HEK293 (cell line): Measurements from ENCODE around the gene LRRC32.

Experiments used
- CTCF ChIA-PET: fragments of 350-600 bp; formaldehyde crosslinking; extraction: SDS; loops from one replicate; lab custom pipeline; 2021; ENCODE audit warnings: antibody characterized with exemption; lab: Yijun Ruan, JAX
- POLR2A ChIA-PET: fragments of 300-600 bp; formaldehyde crosslinking; extraction: SDS; loops from one replicate; lab custom pipeline; 2020; ENCODE audit warnings: antibody characterized with exemption, inconsistent platforms; lab: Yijun Ruan, JAX
- H3K27ac ChIP-seq: fragments of 200-500 bp; sonication (Bioruptor generic); 2 replicates; pipeline ENCODE4 v1.5.1; 2014; ENCODE audit warnings: low read depth, low read length, control low read depth, inconsistent platforms; ENCODE audit errors: extremely low read depth
- H3K36me3 ChIP-seq, 2 experiments: fragments of 200-500 bp in 1 of 2; sonication (Bioruptor generic) in 1 of 2; 1 replicate in 1 of 2; 2 replicates in 1 of 2; pipeline ENCODE4 v1.5.1; 2014 to 2017; ENCODE audit warnings: inconsistent platforms in 2 of 2, low read length in 2 of 2; ENCODE audit not compliant: control insufficient read depth in 2 of 2, insufficient read depth in 1 of 2
- H3K4me1 ChIP-seq: fragments of 200-500 bp; sonication (Bioruptor generic); 2 replicates; pipeline ENCODE4 v1.5.1; 2014; ENCODE audit warnings: mild to moderate bottlenecking, low read length, inconsistent platforms; ENCODE audit not compliant: control insufficient read depth, insufficient read depth
- H3K4me3 ChIP-seq: 2 replicates; pipeline ENCODE4 v1.5.1; 2011; ENCODE audit warnings: low read depth, mild to moderate bottlenecking, control low read depth, low read length, moderate library complexity
- H3K9me3 ChIP-seq: fragments of 200-500 bp; sonication (Bioruptor generic); 2 replicates; pipeline ENCODE4 v1.5.1; 2014; ENCODE audit warnings: low read depth, low read length, inconsistent platforms; ENCODE audit not compliant: control insufficient read depth, insufficient read depth
- ELK4 ChIP-seq: IDR thresholded peaks from 2 replicates; pipeline ENCODE4 v1.6.1; 2011; ENCODE audit warnings: mild to moderate bottlenecking, low read depth, low read length, borderline replicate concordance
- IKZF3 ChIP-seq: fragments of 450-650 bp; IDR thresholded peaks from 2 replicates; pipeline ENCODE4 v1.5.0; 2018; ENCODE audit warnings: missing biosample characterization, mild to moderate bottlenecking, missing genetic modification characterization, moderate library complexity
- KLF16 ChIP-seq: fragments of 450-650 bp; formaldehyde crosslinking; IDR thresholded peaks from 2 replicates; pipeline ENCODE4 v1.5.1; 2017; ENCODE audit warnings: missing biosample characterization, missing genetic modification characterization
- MEIS1 ChIP-seq: sonication (generic); formaldehyde crosslinking; IDR thresholded peaks from 2 replicates; pipeline ENCODE4 v1.8.1; 2022; ENCODE audit warnings: missing genetic modification reagents, mild to moderate bottlenecking, borderline replicate concordance
- MYNN ChIP-seq: fragments of 450-650 bp; formaldehyde crosslinking; IDR thresholded peaks from 2 replicates; pipeline ENCODE4 v1.5.1; 2016; ENCODE audit warnings: missing biosample characterization, missing genetic modification characterization, borderline replicate concordance
- OSR2 ChIP-seq: fragments of 450-650 bp; formaldehyde crosslinking; IDR thresholded peaks from 2 replicates; pipeline ENCODE4 v1.5.1; 2016; ENCODE audit warnings: missing biosample characterization, missing genetic modification characterization
- PRDM4 ChIP-seq: fragments of 450-650 bp; formaldehyde crosslinking; IDR thresholded peaks from 2 replicates; pipeline ENCODE4 v1.5.1; 2017; ENCODE audit warnings: missing biosample characterization, missing genetic modification characterization
- SP7 ChIP-seq: fragments of 450-650 bp; formaldehyde crosslinking; IDR thresholded peaks from 2 replicates; pipeline ENCODE4 v1.5.1; 2016; ENCODE audit warnings: missing biosample characterization, missing genetic modification characterization
- ZFP69B ChIP-seq: fragments of 450-650 bp; formaldehyde crosslinking; IDR thresholded peaks from 2 replicates; pipeline ENCODE4 v1.5.1; 2016; ENCODE audit warnings: missing biosample characterization, missing genetic modification characterization
- ZNF10 ChIP-seq: fragments of 450-650 bp; formaldehyde crosslinking; IDR thresholded peaks from 2 replicates; pipeline ENCODE4 v1.5.1; 2017; ENCODE audit warnings: missing biosample characterization, missing genetic modification characterization
- ZNF112 ChIP-seq: fragments of 450-650 bp; formaldehyde crosslinking; IDR thresholded peaks from 2 replicates; pipeline ENCODE4 v1.5.0; 2017; ENCODE audit warnings: missing biosample characterization, missing genetic modification characterization
- ZNF114 ChIP-seq: fragments of 450-650 bp; formaldehyde crosslinking; IDR thresholded peaks from 2 replicates; pipeline ENCODE4 v1.5.0; 2017; ENCODE audit warnings: missing biosample characterization, missing genetic modification characterization
- ZNF140 ChIP-seq: fragments of 450-650 bp; formaldehyde crosslinking; IDR thresholded peaks from 2 replicates; pipeline ENCODE4 v1.5.1; 2016; ENCODE audit warnings: missing biosample characterization, missing genetic modification characterization
- ZNF175 ChIP-seq: fragments of 450-650 bp; formaldehyde crosslinking; IDR thresholded peaks from 2 replicates; pipeline ENCODE4 v1.5.1; 2016; ENCODE audit warnings: missing biosample characterization, missing genetic modification characterization
- ZNF202 ChIP-seq: fragments of 450-650 bp; formaldehyde crosslinking; IDR thresholded peaks from 2 replicates; pipeline ENCODE4 v1.5.1; 2016; ENCODE audit warnings: missing biosample characterization, missing genetic modification characterization, borderline replicate concordance
- ZNF223 ChIP-seq: fragments of 450-650 bp; formaldehyde crosslinking; IDR thresholded peaks from 2 replicates; pipeline ENCODE4 v1.5.1; 2016; ENCODE audit warnings: missing biosample characterization, missing genetic modification characterization
- ZNF311 ChIP-seq: fragments of 450-650 bp; formaldehyde crosslinking; IDR thresholded peaks from 2 replicates; pipeline ENCODE4 v1.5.1; 2017; ENCODE audit warnings: missing biosample characterization, missing genetic modification characterization, borderline replicate concordance
- ZNF354C ChIP-seq: fragments of 450-650 bp; formaldehyde crosslinking; IDR thresholded peaks from 2 replicates; pipeline ENCODE4 v1.5.1; 2016; ENCODE audit warnings: missing biosample characterization, missing genetic modification characterization, low read depth, borderline replicate concordance
- ZNF426 ChIP-seq: fragments of 450-650 bp; formaldehyde crosslinking; IDR thresholded peaks from 2 replicates; pipeline ENCODE4 v1.5.1; 2017; ENCODE audit warnings: missing biosample characterization, missing genetic modification characterization, mild to moderate bottlenecking, inconsistent platforms, moderate library complexity
- ZNF510 ChIP-seq: fragments of 450-650 bp; formaldehyde crosslinking; IDR thresholded peaks from 2 replicates; pipeline ENCODE4 v1.5.1; 2018; ENCODE audit warnings: mild to moderate bottlenecking, missing genetic modification characterization, missing biosample characterization; ENCODE audit not compliant: insufficient replicate concordance
- ZNF548 ChIP-seq: fragments of 450-650 bp; formaldehyde crosslinking; IDR thresholded peaks from 2 replicates; pipeline ENCODE4 v1.5.1; 2016; ENCODE audit warnings: missing biosample characterization, missing genetic modification characterization
- ZNF610 ChIP-seq: fragments of 450-650 bp; formaldehyde crosslinking; IDR thresholded peaks from 2 replicates; pipeline ENCODE4 v1.5.1; 2016; ENCODE audit warnings: missing biosample characterization, missing genetic modification characterization, borderline replicate concordance
- ZNF654 ChIP-seq: fragments of 450-650 bp; formaldehyde crosslinking; IDR thresholded peaks from 2 replicates; pipeline ENCODE4 v1.5.1; 2016; ENCODE audit warnings: low read depth, missing biosample characterization, missing genetic modification characterization
- ZNF658 ChIP-seq: fragments of 450-650 bp; formaldehyde crosslinking; IDR thresholded peaks from 2 replicates; pipeline ENCODE4; 2016; ENCODE audit warnings: missing biosample characterization, missing genetic modification characterization
- ZNF701 ChIP-seq: fragments of 450-650 bp; formaldehyde crosslinking; IDR thresholded peaks from 2 replicates; pipeline ENCODE4 v1.5.1; 2016; ENCODE audit warnings: missing biosample characterization, missing genetic modification characterization
- ZNF747 ChIP-seq: fragments of 450-650 bp; formaldehyde crosslinking; IDR thresholded peaks from 2 replicates; pipeline ENCODE4 v1.5.1; 2016; ENCODE audit warnings: missing biosample characterization, missing genetic modification characterization
- ZNF776 ChIP-seq: fragments of 450-650 bp; formaldehyde crosslinking; IDR thresholded peaks from 2 replicates; pipeline ENCODE4 v1.5.0; 2017; ENCODE audit warnings: missing biosample characterization, missing genetic modification characterization, borderline replicate concordance

LRRC32 gene

GRCh38 chr11:76678321-76678720 is 7.8 kb upstream of the LRRC32 start (continued):
- TF ChIP-seq ELK4, result no peak
- TF ChIP-seq PRDM4 (tag by site-specific recombination), result no peak

GRCh38 chr11:76677458-76677765 is 6.9 kb upstream of the LRRC32 start:
- CTCF ChIA-PET, result interaction anchor here (0.6 to 0.7 kb wide), 2 partner anchors 65 to 525 kb away, joined by 3 to 4 read pairs; no protein-coding TSS in a partner anchor
- no peaks in the 10 kb centered on the region for H3K36me3 ChIP-seq
- TF ChIP-seq ZNF114 (tag by site-specific recombination), result no peak
- no peak for TF ChIP-seq MEIS1 (CRISPR knock-in tag)
- TF ChIP-seq ZNF548, result no peak
- TF ChIP-seq PRDM4 (tag by site-specific recombination), result no peak
- no peak for TF ChIP-seq IKZF3
- no peak for TF ChIP-seq ZNF175 (tag by site-specific recombination)
- no peak for TF ChIP-seq OSR2 (tag by site-specific recombination)
- no peak for TF ChIP-seq ZNF311
- no peak for TF ChIP-seq ZNF610 (tag by site-specific recombination)
- TF ChIP-seq MYNN, result no peak
- TF ChIP-seq KLF16, result no peak
- no peak for TF ChIP-seq ZNF223 (tag by site-specific recombination)
- no peak for TF ChIP-seq ZFP69B
- no peak for TF ChIP-seq ZNF202 (tag by site-specific recombination)

GRCh38 chr11:76676636-76677457 is 6.3 kb upstream of the LRRC32 start:
- ChIA-PET CTCF (no interaction called here), POLR2A (no interaction called here)
- no peaks in the 10 kb centered on the region for H3K4me1 ChIP-seq
- no peak for TF ChIP-seq ZNF776 (tag by site-specific recombination)
- TF ChIP-seq ZNF10, result no peak
- TF ChIP-seq ZNF654 (tag by site-specific recombination), result no peak
- no peak for TF ChIP-seq ZNF510 (tag by site-specific recombination)
- no peak for TF ChIP-seq ZNF112 (tag by site-specific recombination)
- TF ChIP-seq ZNF747 (tag by site-specific recombination), result no peak
- TF ChIP-seq ZNF140, result no peak
- TF ChIP-seq ZNF354C (tag by site-specific recombination), result no peak
- no peak for TF ChIP-seq SP7
- no peak for TF ChIP-seq ZNF426 (tag by site-specific recombination)
- TF ChIP-seq ZNF658 (tag by site-specific recombination), result no peak
- no peak for TF ChIP-seq ZNF701

More at GRCh38 chr11:76677458-76677765, 6.9 kb upstream of the LRRC32 start:
- Histone ChIP-seq H3K27ac (no peak overlapping the region), H3K4me3 (no peak overlapping the region), H3K9me3 (no peaks in the 10 kb centered on the region), H3K4me1 (no peaks in the 10 kb centered on the region)
- POLR2A ChIA-PET, result no interaction called here

More at GRCh38 chr11:76676636-76677457, 6.3 kb upstream of the LRRC32 start:
- H3K27ac ChIP-seq, result no peak overlapping the region
- no peaks in the 10 kb centered on the region for H3K9me3 ChIP-seq
- no peaks in the 10 kb centered on the region for H3K36me3 ChIP-seq
- no peak overlapping the region for H3K4me3 ChIP-seq
